ENCODE measurements around the gene CDC16.

- no peak for TF ChIP-seq CTCF (IDR thresholded peaks at IDR 0.05)
- TF ChIP-seq POLR2AphosphoS5 (IDR thresholded peaks at IDR 0.05), result peak; percentile 52 to 85 (median 71)
- TF ChIP-seq POLR2A (IDR thresholded peaks at IDR 0.05), result peak in 1 of 2 donors; percentile 26
- no peak for TF ChIP-seq EP300 (IDR thresholded peaks at IDR 0.05)
Observed at GRCh38 chr13:114314074-114314912, 79.6 kb downstream of the CDC16 start, which contains the start of gene CHAMP1.

Data from sigmoid colon (tissue), 4 donors.